ENCODE measurements around the gene UCP1.

DNA sequence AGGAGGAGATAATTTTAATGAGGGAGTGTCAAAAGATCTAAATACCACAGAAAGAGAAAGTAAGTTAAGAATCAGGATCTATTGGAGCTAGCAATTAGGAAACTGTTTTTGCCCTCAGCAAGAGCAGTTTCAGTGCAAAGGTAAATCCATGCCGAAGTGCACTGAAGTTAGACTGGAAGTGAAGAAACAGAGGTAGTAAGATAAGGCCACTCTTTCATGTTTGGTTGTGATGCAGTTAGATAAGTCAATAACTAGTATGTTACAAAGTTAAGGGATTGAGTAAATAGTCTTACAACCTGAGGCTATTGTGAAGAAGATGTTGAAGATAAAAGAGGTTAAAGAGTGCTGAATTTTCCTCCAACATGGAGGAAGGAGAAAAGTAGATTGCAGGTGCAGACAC lies 46.7 kb upstream of the UCP1 start:
- TF ChIP-seq L3MBTL2 (conservative IDR thresholded peaks at IDR 0.05), result no peak
- TF ChIP-seq, protein P1, sequence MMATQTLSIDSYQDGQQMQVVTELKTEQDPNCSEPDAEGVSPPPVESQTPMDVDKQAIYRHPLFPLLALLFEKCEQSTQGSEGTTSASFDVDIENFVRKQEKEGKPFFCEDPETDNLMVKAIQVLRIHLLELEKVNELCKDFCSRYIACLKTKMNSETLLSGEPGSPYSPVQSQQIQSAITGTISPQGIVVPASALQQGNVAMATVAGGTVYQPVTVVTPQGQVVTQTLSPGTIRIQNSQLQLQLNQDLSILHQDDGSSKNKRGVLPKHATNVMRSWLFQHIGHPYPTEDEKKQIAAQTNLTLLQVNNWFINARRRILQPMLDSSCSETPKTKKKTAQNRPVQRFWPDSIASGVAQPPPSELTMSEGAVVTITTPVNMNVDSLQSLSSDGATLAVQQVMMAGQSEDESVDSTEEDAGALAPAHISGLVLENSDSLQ (IDR thresholded peaks at IDR 0.05), result no peak
- TF ChIP-seq ARNT (IDR thresholded peaks at IDR 0.05), result no peak
- no peak for TF ChIP-seq FOXM1 (IDR thresholded peaks at IDR 0.05; ENCODE audit: borderline replicate concordance)
- no peak for TF ChIP-seq HDGF (IDR thresholded peaks at IDR 0.05; ENCODE audit: borderline replicate concordance)
- no peak for TF ChIP-seq FOXK2 (IDR thresholded peaks at IDR 0.05)
